Nephron progenitor cell (in vitro differentiated cells): ENCODE measurements around the gene WDR48.

Experiments
- DNase-seq: peaks from one replicate; pipeline ENCODE4 v3.0.0; 2021
- H3K27ac Mint-ChIP-seq: 2 replicates; pipeline ENCODE4 v1.8.0; 2021; ENCODE audit warnings: mild to moderate bottlenecking, moderate library complexity, mixed read lengths
- H3K27me3 Mint-ChIP-seq: 2 replicates; pipeline ENCODE4 v1.8.0; 2021; ENCODE audit warnings: mild to moderate bottlenecking, low read depth, mixed read lengths; ENCODE audit not compliant: poor library complexity
- H3K36me3 Mint-ChIP-seq: 2 replicates; pipeline ENCODE4 v1.8.0; 2021; ENCODE audit warnings: low read depth, mixed read lengths
- H3K4me1 Mint-ChIP-seq: 2 replicates; pipeline ENCODE4 v1.8.0; 2021; ENCODE audit warnings: mixed read lengths
- H3K4me3 Mint-ChIP-seq: 2 replicates; pipeline ENCODE4 v1.8.0; 2021; ENCODE audit warnings: mild to moderate bottlenecking, moderate library complexity, mixed read lengths
- H3K9me3 Mint-ChIP-seq: 2 replicates; pipeline ENCODE4 v1.8.0; 2021; ENCODE audit warnings: mild to moderate bottlenecking, moderate library complexity, mixed read lengths
- TF ChIP-seq, protein P1 (sequence below): fragments of 200-600 bp; sonication (generic); IDR thresholded peaks from 2 replicates; pipeline ENCODE4 v1.5.0; 2021; ENCODE audit warnings: antibody characterized with exemption

Gene WDR48

DNA sequence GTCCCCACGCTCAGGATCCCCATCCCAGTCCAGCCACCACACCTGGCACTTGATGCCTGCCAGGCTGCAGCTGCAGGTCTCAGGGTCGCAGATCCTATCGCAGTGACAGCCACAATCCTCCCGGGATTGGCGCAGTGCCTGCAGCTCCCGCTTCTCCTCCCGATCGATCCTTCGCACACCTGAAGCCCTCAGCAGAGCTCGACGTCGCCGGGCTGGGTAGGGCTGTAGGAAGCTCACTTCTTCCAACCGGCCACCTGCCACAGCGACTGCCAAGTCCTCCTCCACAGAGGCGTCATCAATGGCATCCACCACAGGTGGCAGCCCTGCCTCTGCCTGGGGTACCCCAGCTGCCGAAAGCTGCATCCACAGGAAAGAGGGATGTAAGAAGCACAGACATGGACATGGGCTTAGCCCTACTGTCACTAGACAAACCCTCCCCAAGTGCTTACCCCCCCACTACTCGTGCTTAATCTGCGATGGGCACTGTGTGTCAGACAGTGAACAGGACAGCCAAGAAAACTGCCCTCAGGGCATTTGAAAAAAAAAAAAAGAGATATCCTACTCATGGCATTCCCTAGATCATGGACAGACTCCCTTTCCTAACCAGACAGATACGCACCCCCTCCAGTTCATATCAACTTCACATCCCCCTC is 92.4 kb downstream of the WDR48 start:
- no peaks in the 10 kb centered on the region for H3K27me3 Mint-ChIP-seq
- H3K27ac Mint-ChIP-seq: peak overlapping the region; percentile 84
- no peaks in the 10 kb centered on the region for H3K9me3 Mint-ChIP-seq
- H3K4me3 Mint-ChIP-seq: no peak overlapping the region
- TF ChIP-seq, protein P1, sequence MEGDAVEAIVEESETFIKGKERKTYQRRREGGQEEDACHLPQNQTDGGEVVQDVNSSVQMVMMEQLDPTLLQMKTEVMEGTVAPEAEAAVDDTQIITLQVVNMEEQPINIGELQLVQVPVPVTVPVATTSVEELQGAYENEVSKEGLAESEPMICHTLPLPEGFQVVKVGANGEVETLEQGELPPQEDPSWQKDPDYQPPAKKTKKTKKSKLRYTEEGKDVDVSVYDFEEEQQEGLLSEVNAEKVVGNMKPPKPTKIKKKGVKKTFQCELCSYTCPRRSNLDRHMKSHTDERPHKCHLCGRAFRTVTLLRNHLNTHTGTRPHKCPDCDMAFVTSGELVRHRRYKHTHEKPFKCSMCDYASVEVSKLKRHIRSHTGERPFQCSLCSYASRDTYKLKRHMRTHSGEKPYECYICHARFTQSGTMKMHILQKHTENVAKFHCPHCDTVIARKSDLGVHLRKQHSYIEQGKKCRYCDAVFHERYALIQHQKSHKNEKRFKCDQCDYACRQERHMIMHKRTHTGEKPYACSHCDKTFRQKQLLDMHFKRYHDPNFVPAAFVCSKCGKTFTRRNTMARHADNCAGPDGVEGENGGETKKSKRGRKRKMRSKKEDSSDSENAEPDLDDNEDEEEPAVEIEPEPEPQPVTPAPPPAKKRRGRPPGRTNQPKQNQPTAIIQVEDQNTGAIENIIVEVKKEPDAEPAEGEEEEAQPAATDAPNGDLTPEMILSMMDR: no peak
- H3K36me3 Mint-ChIP-seq: peaks cover 36% of the 10 kb centered on the region
- H3K4me1 Mint-ChIP-seq: peaks cover 51% of the 10 kb centered on the region
- DNase-seq: no peak

- Mint-ChIP-seq H3K4me1 (peaks cover 58% of the 10 kb centered on the region), H3K27ac (peak overlapping the region; percentile 84), H3K27me3 (no peaks in the 10 kb centered on the region), H3K9me3 (no peaks in the 10 kb centered on the region), H3K4me3 (no peak overlapping the region), H3K36me3 (peaks cover 36% of the 10 kb centered on the region)
- TF ChIP-seq, protein P1: no peak
- no peak for DNase-seq
Measured at GRCh38 chr3:39144748-39145380, 93.0 kb downstream of the WDR48 start.

DNA sequence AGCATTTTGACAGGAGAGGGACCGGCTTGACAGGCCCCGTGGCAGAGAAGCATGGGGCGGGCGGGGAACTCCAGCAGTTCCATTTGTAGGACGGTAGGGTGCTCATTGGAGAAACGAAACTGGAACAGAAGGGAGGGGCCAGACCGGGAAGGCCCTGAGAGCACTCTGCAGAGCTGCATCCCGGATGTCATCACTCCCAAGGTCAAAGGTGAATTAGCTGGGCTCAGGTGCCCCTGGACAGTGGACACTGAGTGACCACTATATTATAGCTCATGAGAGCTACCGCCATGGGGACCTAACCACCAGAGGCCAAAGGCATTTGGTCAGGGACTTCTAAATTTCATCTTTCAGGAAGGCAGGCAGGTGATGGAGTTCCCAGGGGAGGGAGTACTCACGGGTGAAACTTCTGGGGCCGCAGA is 94.3 kb downstream of the WDR48 start:
- H3K27me3 Mint-ChIP-seq: no peaks in the 10 kb centered on the region
- no peak for DNase-seq
- H3K9me3 Mint-ChIP-seq: no peaks in the 10 kb centered on the region
- peak overlapping the region; percentile 99 for H3K27ac Mint-ChIP-seq
- peaks cover 36% of the 10 kb centered on the region for H3K36me3 Mint-ChIP-seq
- H3K4me3 Mint-ChIP-seq: peak overlapping the region; percentile 73
- TF ChIP-seq, protein P1: no peak
- peaks cover 70% of the 10 kb centered on the region for H3K4me1 Mint-ChIP-seq
